Testis (tissue), 3 donors: ENCODE results near the gene ZBTB7B. TPM values are rescaled to one million over a fixed set of nuclear protein-coding genes. Genes with fewer than 3 reads are reported as not detected.

ENCODE experiments used
- DNase-seq: peaks from one replicate; pipeline ENCODE4 v3.0.0-alpha.2; 2019
- H3K27ac ChIP-seq, 2 donors: fragments of 200-600 bp; sonication (generic); one replicate each; pipeline ENCODE4 v1.5.1; 2019
- H3K27me3 ChIP-seq: fragments of 200-600 bp; sonication (generic); one replicate; pipeline ENCODE4 v1.5.1; 2019
- H3K36me3 ChIP-seq: fragments of 200-600 bp; sonication (generic); one replicate; pipeline ENCODE4 v1.5.1; 2017; ENCODE audit warnings: low read depth; ENCODE audit errors: missing control alignments
- H3K4me1 ChIP-seq: fragments of 200-600 bp; sonication (generic); one replicate; pipeline ENCODE4 v1.5.1; 2019
- H3K4me3 ChIP-seq, 2 donors: fragments of 200-600 bp; sonication (generic); one replicate each; pipeline ENCODE4 v1.5.1; 2017 to 2019
- H3K9me3 ChIP-seq: fragments of 200-600 bp; sonication (generic); one replicate; pipeline ENCODE4 v1.5.1; 2017
- POLR2A ChIP-seq: fragments of 450-650 bp; IDR thresholded peaks from one replicate; pipeline ENCODE4 v1.6.1; 2017; ENCODE audit warnings: antibody characterized with exemption, mild to moderate bottlenecking, moderate library complexity
- WGBS, 2 donors: methylation state at CpG; one replicate each; pipeline ENCODE4 v1.1.5; 2018; 5-methylcytosine and 5-hydroxymethylcytosine counted together
- intact Hi-C: fragments of 100-400 bp; cut with DNase I; formaldehyde crosslinking; loops from one replicate; pipeline ENCODE4 v1.15.1; 2023; ENCODE audit warnings: low total_unique reads
- polyA plus RNA-seq: library from polyadenylated mRNA; stranded (reverse); fragments of 350-450 nt; fragmentation: Illumina TruSeq; extraction: RNeasy Lipid Tissue Mini Kit (QIAGEN cat#74804); gene quantifications from one replicate; pipeline ENCODE4 v1.2.3, GENCODE V29; 2014; ENCODE audit warnings: low read depth, low replicate concordance; ENCODE audit not compliant: insufficient read depth
- total RNA-seq, 2 donors: library from RNA; depleted of rRNA; stranded (reverse); fragments of >200 nt; gene quantifications; one replicate each; pipeline ENCODE4 v1.2.3, GENCODE V29; 2016
- TF ChIP-seq, protein P1 (sequence below), 3 experiments: fragments of 450-650 bp in 2 of 3; fragments of 200-600 bp in 1 of 3; sonication (generic) in 1 of 3; IDR thresholded peaks; one replicate each; pipeline ENCODE4 v1.5.1; 2016 to 2019; ENCODE audit warnings: antibody characterized with exemption in 3 of 3, mild to moderate bottlenecking in 2 of 3, moderate library complexity in 1 of 3

Gene ZBTB7B
- total and polyA plus RNA-seq, 3 donors from 2014 or later = 18.6 to 22.4 (median 21.1) TPM

DNA sequence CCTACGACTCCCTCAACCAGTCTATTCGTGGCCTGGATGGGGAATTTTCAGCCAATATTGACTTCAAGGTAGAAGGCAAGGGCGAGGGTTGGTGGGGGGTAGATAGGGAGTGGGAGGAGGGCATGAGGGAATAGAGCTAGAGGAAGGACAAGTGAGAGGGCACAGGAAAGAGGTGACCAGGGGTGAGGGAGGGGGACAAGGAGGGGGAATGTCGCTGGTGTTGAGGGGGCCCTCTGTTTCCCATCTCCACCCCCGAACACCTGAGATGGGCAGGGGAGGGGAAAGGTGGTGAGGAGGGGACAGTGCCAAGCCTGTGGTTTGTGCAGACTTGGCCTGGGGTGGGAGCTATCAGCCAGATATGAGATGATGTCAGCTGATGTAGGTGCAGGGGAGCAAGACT is 40.2 kb downstream of the ZBTB7B start:
- H3K36me3 ChIP-seq = no peaks in the 10 kb centered on the region
- no peaks in the 10 kb centered on the region for H3K4me1 ChIP-seq

DNA sequence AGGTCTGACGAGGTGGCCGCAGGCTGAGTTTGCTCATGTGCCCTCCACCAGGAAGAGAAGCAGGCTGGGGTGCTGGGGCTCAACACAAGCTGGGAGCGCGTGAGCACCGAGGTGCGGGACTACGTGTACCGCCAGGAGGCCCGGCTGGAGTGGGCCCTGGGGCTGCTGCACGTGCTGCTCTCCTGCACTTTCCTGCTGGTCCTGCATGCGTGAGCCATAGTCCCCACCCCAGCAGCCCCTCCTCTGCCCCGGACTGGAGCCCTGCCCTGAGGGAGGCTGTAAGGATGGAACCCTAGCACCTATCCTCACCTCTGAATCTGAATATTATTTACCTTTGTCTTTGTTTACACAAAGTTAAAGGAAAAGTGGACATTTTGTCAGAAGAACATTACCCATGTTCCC is 40.7 kb downstream of the ZBTB7B start:
- 73 to 93% methylated on average over 4 to 12 of the region's 12 CpGs for WGBS, 2 donors
- Histone ChIP-seq H3K4me3 (no peak overlapping the region), H3K36me3 (no peaks in the 10 kb centered on the region), H3K27me3 (no peaks in the 10 kb centered on the region), H3K9me3 (no peaks in the 10 kb centered on the region), H3K4me1 (no peaks in the 10 kb centered on the region), H3K27ac (no peak overlapping the region)
- intact Hi-C loops = no loop called here
- no peak for TF ChIP-seq POLR2A
- TF ChIP-seq, protein P1, sequence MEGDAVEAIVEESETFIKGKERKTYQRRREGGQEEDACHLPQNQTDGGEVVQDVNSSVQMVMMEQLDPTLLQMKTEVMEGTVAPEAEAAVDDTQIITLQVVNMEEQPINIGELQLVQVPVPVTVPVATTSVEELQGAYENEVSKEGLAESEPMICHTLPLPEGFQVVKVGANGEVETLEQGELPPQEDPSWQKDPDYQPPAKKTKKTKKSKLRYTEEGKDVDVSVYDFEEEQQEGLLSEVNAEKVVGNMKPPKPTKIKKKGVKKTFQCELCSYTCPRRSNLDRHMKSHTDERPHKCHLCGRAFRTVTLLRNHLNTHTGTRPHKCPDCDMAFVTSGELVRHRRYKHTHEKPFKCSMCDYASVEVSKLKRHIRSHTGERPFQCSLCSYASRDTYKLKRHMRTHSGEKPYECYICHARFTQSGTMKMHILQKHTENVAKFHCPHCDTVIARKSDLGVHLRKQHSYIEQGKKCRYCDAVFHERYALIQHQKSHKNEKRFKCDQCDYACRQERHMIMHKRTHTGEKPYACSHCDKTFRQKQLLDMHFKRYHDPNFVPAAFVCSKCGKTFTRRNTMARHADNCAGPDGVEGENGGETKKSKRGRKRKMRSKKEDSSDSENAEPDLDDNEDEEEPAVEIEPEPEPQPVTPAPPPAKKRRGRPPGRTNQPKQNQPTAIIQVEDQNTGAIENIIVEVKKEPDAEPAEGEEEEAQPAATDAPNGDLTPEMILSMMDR (IDR thresholded peaks at IDR 0.05) = no peak
- no peak for DNase-seq

More for the DNA sequence above, 40.2 kb downstream of the ZBTB7B start:
- TF ChIP-seq, protein P1 (IDR thresholded peaks at IDR 0.05) = no peak
- TF ChIP-seq POLR2A = no peak
- WGBS, 2 donors = 74 to 90% methylated on average over 5 of the region's 5 CpGs
- Histone ChIP-seq H3K27me3 (no peaks in the 10 kb centered on the region), H3K4me3 (no peak overlapping the region), H3K27ac (no peak overlapping the region), H3K9me3 (no peaks in the 10 kb centered on the region)
- intact Hi-C loops = no loop called here
- DNase-seq = no peak

DNA sequence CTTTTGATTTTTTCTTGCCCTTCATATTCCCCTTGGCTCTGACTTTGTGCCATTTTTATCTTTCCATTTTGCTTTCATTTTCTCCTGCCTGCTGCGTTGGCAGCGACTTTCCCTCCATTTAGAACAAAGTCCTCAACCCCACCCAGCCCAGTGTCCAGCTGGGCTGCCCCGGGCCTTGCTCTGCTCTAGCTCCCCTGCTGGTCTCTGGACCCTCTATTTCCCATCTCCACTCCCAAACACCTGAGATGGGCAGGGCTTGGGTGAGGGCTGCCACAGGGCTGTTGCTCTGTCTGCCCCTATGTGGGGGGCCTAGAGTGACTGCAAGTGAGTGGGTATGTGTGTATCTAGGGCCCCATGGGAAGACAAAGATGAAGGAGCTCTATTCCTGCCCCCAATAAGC is 41.2 kb downstream of the ZBTB7B start:
- no peak for DNase-seq
- no peak for TF ChIP-seq POLR2A
- TF ChIP-seq, protein P1 (IDR thresholded peaks at IDR 0.05) = no peak
- no peaks in the 10 kb centered on the region for H3K27me3 ChIP-seq
- H3K4me3 ChIP-seq = no peak overlapping the region
- no peaks in the 10 kb centered on the region for H3K4me1 ChIP-seq
- WGBS, 2 donors = 83 to 93% methylated on average over 3 of the region's 3 CpGs
- intact Hi-C loops = no loop called here
- H3K36me3 ChIP-seq = no peaks in the 10 kb centered on the region
- no peaks in the 10 kb centered on the region for H3K9me3 ChIP-seq
- no peak overlapping the region for H3K27ac ChIP-seq

DNA sequence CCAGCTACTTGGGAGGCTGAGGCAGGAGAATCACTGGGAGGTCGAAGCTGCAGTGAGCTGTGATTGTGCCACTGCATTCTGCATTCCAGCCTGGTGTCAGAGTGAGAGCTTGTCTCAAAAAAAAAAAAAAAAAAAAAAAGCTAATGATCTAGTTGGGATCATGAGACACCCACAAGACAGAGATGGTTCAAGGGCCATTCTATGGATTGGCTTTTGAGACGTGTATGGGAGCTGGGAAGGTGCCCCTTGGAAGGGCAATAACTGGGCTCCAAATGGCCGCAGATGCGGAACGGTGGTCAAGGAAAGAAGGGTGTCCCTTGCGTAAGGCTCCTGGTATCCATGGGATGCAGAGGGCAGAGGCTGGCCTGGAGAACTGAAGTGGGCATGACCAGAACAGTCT is 41.8 kb downstream of the ZBTB7B start:
- H3K27ac ChIP-seq = no peak overlapping the region
- TF ChIP-seq, protein P1 (IDR thresholded peaks at IDR 0.05) = no peak
- 84 to 95% methylated on average over 6 of the region's 6 CpGs for WGBS, 2 donors

DNA sequence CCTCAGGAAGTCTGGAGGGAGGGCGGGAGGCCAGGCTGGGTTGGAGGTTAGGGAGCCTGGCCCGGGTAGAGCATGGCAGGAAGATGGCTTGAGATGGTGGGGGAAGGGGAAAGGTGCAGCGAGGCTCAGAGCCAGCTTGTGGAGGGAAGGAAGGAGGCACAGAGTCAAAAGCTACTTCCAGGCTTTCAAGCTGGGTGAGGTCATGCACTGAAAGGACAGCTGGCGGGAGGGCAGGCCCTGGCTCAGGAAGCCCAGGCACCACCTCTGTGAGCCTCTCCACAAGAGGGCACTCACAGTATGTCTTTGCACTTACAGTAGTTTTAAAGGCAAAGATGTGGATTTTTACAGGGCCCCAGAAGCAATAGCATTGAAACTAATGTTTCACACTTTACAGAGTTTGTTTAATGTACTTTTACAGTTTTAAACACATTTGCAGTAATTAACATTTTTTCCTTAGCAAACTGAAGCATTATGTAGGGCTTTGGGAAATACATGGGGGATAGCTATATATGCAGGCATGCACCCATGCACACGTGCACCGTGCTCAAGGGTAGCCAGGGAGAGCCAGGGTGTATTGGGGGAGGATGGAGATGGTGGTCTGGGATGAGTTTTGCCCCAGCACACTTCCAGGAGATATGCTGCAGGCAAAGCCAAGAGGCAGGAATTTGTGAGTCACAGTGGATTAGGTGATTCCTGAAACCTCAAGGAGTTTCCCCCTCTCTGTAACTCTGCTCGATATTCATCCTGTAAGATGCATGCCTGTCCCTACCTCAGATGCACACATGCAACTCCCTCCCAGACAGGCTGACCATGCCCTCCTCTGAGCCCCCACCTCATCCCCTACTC is 42.4 kb downstream of the ZBTB7B start:
- Histone ChIP-seq H3K4me3 (no peak overlapping the region), H3K4me1 (peaks cover 5% of the 10 kb centered on the region), H3K27ac (no peak overlapping the region), H3K27me3 (no peaks in the 10 kb centered on the region), H3K36me3 (no peaks in the 10 kb centered on the region), H3K9me3 (no peaks in the 10 kb centered on the region)
- intact Hi-C loops = no loop called here
- WGBS, 2 donors = 78 to 80% methylated on average over 7 of the region's 7 CpGs
- DNase-seq = peak; percentile 85
- TF ChIP-seq, protein P1 (IDR thresholded peaks at IDR 0.05) = peak in 2 of 3 experiments; percentile 53 to 55
- no peak for TF ChIP-seq POLR2A

More for the DNA sequence above, 41.8 kb downstream of the ZBTB7B start:
- Histone ChIP-seq H3K9me3 (no peaks in the 10 kb centered on the region), H3K36me3 (no peaks in the 10 kb centered on the region), H3K27me3 (no peaks in the 10 kb centered on the region), H3K4me3 (no peak overlapping the region), H3K4me1 (no peaks in the 10 kb centered on the region)
- DNase-seq = no peak
- intact Hi-C loops = no loop called here
